ENCODE data around the gene LAIR1.

LAIR1 gene

GRCh38 chr19:54400913-54401312 is 36.2 kb upstream of the LAIR1 start:
- peaks cover 33% of the 10 kb centered on the region for H3K27me3 ChIP-seq (ENCODE audit: insufficient read depth, low read depth)

GRCh38 chr19:54399189-54399588 is 34.5 kb upstream of the LAIR1 start:
- H4K20me1 ChIP-seq (ENCODE audit: insufficient read depth): no peaks in the 10 kb centered on the region
- TF ChIP-seq, protein P1, sequence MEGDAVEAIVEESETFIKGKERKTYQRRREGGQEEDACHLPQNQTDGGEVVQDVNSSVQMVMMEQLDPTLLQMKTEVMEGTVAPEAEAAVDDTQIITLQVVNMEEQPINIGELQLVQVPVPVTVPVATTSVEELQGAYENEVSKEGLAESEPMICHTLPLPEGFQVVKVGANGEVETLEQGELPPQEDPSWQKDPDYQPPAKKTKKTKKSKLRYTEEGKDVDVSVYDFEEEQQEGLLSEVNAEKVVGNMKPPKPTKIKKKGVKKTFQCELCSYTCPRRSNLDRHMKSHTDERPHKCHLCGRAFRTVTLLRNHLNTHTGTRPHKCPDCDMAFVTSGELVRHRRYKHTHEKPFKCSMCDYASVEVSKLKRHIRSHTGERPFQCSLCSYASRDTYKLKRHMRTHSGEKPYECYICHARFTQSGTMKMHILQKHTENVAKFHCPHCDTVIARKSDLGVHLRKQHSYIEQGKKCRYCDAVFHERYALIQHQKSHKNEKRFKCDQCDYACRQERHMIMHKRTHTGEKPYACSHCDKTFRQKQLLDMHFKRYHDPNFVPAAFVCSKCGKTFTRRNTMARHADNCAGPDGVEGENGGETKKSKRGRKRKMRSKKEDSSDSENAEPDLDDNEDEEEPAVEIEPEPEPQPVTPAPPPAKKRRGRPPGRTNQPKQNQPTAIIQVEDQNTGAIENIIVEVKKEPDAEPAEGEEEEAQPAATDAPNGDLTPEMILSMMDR (conservative IDR thresholded peaks at IDR 0.05; ENCODE audit: low read depth, low read length): no peak
- no peaks in the 10 kb centered on the region for H3K4me1 ChIP-seq (ENCODE audit: low read depth, poor library complexity, severe bottlenecking)
- H3K4me3 ChIP-seq (IDR thresholded peaks at IDR 0.05; ENCODE audit: insufficient read depth, low read depth, low read length): no peak overlapping the region
- peaks cover 30% of the 10 kb centered on the region for H3K27me3 ChIP-seq (ENCODE audit: insufficient read depth, low read depth)
- no peak overlapping the region for H3K9ac ChIP-seq
- no peaks in the 10 kb centered on the region for H3K79me2 ChIP-seq (ENCODE audit: insufficient read depth, low read depth)
- H2AFZ ChIP-seq (ENCODE audit: low read depth): no peak overlapping the region
- H3K4me2 ChIP-seq: no peak overlapping the region
- no peaks in the 10 kb centered on the region for H3K36me3 ChIP-seq (ENCODE audit: insufficient read depth)
- no peak overlapping the region for H3K27ac ChIP-seq

More at GRCh38 chr19:54400913-54401312, 36.2 kb upstream of the LAIR1 start:
- Histone ChIP-seq H3K27ac (no peak overlapping the region), H3K36me3 (ENCODE audit: insufficient read depth) (no peaks in the 10 kb centered on the region), H3K4me1 (ENCODE audit: low read depth, poor library complexity, severe bottlenecking) (no peaks in the 10 kb centered on the region), H3K9ac (no peak overlapping the region), H3K4me3 (IDR thresholded peaks at IDR 0.05; ENCODE audit: insufficient read depth, low read depth, low read length) (no peak overlapping the region), H2AFZ (ENCODE audit: low read depth) (no peak overlapping the region), H3K4me2 (no peak overlapping the region), H4K20me1 (ENCODE audit: insufficient read depth) (no peaks in the 10 kb centered on the region), H3K79me2 (ENCODE audit: insufficient read depth, low read depth) (no peaks in the 10 kb centered on the region)
- TF ChIP-seq, protein P1 (conservative IDR thresholded peaks at IDR 0.05; ENCODE audit: low read depth, low read length): no peak

GRCh38 chr19:54395685-54396084 is 31.0 kb upstream of the LAIR1 start:
- Histone ChIP-seq H3K27me3 (ENCODE audit: insufficient read depth, low read depth) (peaks cover 26% of the 10 kb centered on the region), H2AFZ (ENCODE audit: low read depth) (no peak overlapping the region), H3K27ac (no peak overlapping the region), H3K79me2 (ENCODE audit: insufficient read depth, low read depth) (no peaks in the 10 kb centered on the region), H3K9ac (no peak overlapping the region), H3K36me3 (ENCODE audit: insufficient read depth) (no peaks in the 10 kb centered on the region), H3K4me1 (ENCODE audit: low read depth, poor library complexity, severe bottlenecking) (no peaks in the 10 kb centered on the region), H3K4me2 (no peak overlapping the region), H3K4me3 (IDR thresholded peaks at IDR 0.05; ENCODE audit: insufficient read depth, low read depth, low read length) (no peak overlapping the region), H4K20me1 (ENCODE audit: insufficient read depth) (no peaks in the 10 kb centered on the region)
- TF ChIP-seq, protein P1 (conservative IDR thresholded peaks at IDR 0.05; ENCODE audit: low read depth, low read length): no peak

DNA sequence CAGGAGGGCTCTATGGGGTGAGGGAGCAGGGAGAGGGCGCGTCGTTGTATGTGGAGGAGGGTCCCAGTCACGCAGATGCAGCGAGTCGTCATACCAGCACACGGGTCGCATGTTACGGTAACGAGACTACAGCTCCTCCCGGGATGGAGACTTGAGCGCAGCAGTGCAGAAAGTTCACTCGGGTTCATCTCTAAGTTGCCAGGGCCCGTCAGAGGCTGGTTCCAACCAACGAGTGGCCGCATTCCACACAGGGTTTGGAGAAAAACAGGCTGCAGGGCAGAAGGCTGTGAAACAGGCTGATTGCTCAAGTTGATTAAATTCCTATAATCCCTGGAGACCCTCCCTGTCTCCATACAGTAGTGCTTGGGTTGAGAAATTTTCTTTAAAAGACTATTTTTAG is 28.6 kb upstream of the LAIR1 start:
- H3K9ac ChIP-seq: no peak overlapping the region
- H3K4me2 ChIP-seq: no peak overlapping the region
- no peak overlapping the region for H2AFZ ChIP-seq (ENCODE audit: low read depth)
- TF ChIP-seq, protein P1 (conservative IDR thresholded peaks at IDR 0.05; ENCODE audit: low read depth, low read length): no peak
- no peaks in the 10 kb centered on the region for H3K36me3 ChIP-seq (ENCODE audit: insufficient read depth)
- no peak overlapping the region for H3K4me3 ChIP-seq (IDR thresholded peaks at IDR 0.05; ENCODE audit: insufficient read depth, low read depth, low read length)
- peaks cover 13% of the 10 kb centered on the region for H3K27me3 ChIP-seq (ENCODE audit: insufficient read depth, low read depth)
- H3K79me2 ChIP-seq (ENCODE audit: insufficient read depth, low read depth): no peaks in the 10 kb centered on the region
- H4K20me1 ChIP-seq (ENCODE audit: insufficient read depth): no peaks in the 10 kb centered on the region
- no peak overlapping the region for H3K27ac ChIP-seq
- no peaks in the 10 kb centered on the region for H3K4me1 ChIP-seq (ENCODE audit: low read depth, poor library complexity, severe bottlenecking)

Measured in KMS-11 (cell line).